CD14-positive monocyte (primary cell): ENCODE results near the gene IFNGR1. TPM values are rescaled to one million over a fixed set of nuclear protein-coding genes. Genes with fewer than 3 reads are reported as not detected.

ENCODE experiments used
- DNase-seq, 3 donors: peaks; one replicate each; pipeline ENCODE4 v3.0.0-alpha.2; 2011 to 2022
- H2AFZ ChIP-seq: 2 replicates; pipeline ENCODE4 v1.6.0; 2012; ENCODE audit warnings: mild to moderate bottlenecking, low read depth, low read length, inconsistent platforms; ENCODE audit not compliant: insufficient read depth, poor library complexity, severe bottlenecking
- H3K27ac ChIP-seq, 2 donors: 1 replicate in 1 of 2; 2 replicates in 1 of 2; pipeline ENCODE4 v1.5.1; 2012 to 2013; ENCODE audit warnings: low read length in 2 of 2, control low read depth in 1 of 2, inconsistent platforms in 1 of 2, low read depth in 1 of 2, mild to moderate bottlenecking in 1 of 2
- H3K27me3 ChIP-seq, 2 donors: one replicate each; pipeline versions ENCODE4 v1.6.0 to v1.6.1; 2011 to 2013; ENCODE audit warnings: low read length in 2 of 2; ENCODE audit not compliant: control insufficient read depth in 2 of 2, insufficient read depth in 2 of 2
- H3K36me3 ChIP-seq, 2 donors: replicated peaks in 1 of 2; 1 replicate in 1 of 2; 2 replicates in 1 of 2; pipeline versions ENCODE4 v1.5.1 to v1.6.1; 2012 to 2013; ENCODE audit warnings: low read length in 2 of 2, control low read depth in 1 of 2, inconsistent platforms in 1 of 2, mild to moderate bottlenecking in 1 of 2; ENCODE audit not compliant: insufficient read depth in 2 of 2, control insufficient read depth in 1 of 2
- H3K4me1 ChIP-seq, 2 donors: 1 replicate in 1 of 2; 2 replicates in 1 of 2; pipeline versions ENCODE4 v1.5.1 to v1.6.1; 2012 to 2013; ENCODE audit warnings: low read length in 2 of 2, control low read depth in 1 of 2, inconsistent platforms in 1 of 2, mild to moderate bottlenecking in 1 of 2, moderate library complexity in 1 of 2; ENCODE audit not compliant: insufficient read depth in 2 of 2, control insufficient read depth in 1 of 2
- H3K4me2 ChIP-seq: replicated peaks from 2 replicates; pipeline ENCODE3; 2012; ENCODE audit warnings: low read length, moderate library complexity, mild to moderate bottlenecking; ENCODE audit not compliant: poor library complexity, severe bottlenecking; ENCODE audit errors: extremely low read depth
- H3K4me3 ChIP-seq, 3 experiments: fragments of 200-600 bp in 1 of 3; sonication (generic) in 1 of 3; replicated peaks in 1 of 3; 1 replicate in 2 of 3; 2 replicates in 1 of 3; pipeline ENCODE4 v1.5.1; 2011 to 2013; ENCODE audit warnings: low read length in 3 of 3, mild to moderate bottlenecking in 3 of 3, control low read depth in 2 of 3, low read depth in 2 of 3, inconsistent platforms in 1 of 3, moderate library complexity in 1 of 3
- H3K79me2 ChIP-seq: 2 replicates; pipeline ENCODE4 v1.6.0; 2012; ENCODE audit warnings: mild to moderate bottlenecking, control low read depth, inconsistent platforms, low read length, moderate library complexity; ENCODE audit not compliant: insufficient read depth
- H3K9ac ChIP-seq: 2 replicates; pipeline ENCODE4 v1.6.0; 2017; ENCODE audit warnings: low read length, mild to moderate bottlenecking; ENCODE audit not compliant: insufficient read depth, poor library complexity, severe bottlenecking
- H3K9me3 ChIP-seq, 2 donors: replicated peaks in 1 of 2; 1 replicate in 1 of 2; 2 replicates in 1 of 2; pipeline versions ENCODE4 v1.5.1 to v1.6.1; 2012 to 2013; ENCODE audit warnings: low read length in 2 of 2, control low read depth in 1 of 2; ENCODE audit not compliant: control insufficient read depth in 1 of 2, insufficient read depth in 1 of 2
- H4K20me1 ChIP-seq: 2 replicates; pipeline ENCODE4 v1.6.0; 2012; ENCODE audit warnings: mild to moderate bottlenecking, low read length, control low read depth, moderate library complexity; ENCODE audit not compliant: insufficient read depth
- H3K27ac Mint-ChIP-seq, 7 donors: one replicate each; pipeline ENCODE4 v1.8.0; 2020; ENCODE audit warnings: mild to moderate bottlenecking in 7 of 7, mixed read lengths in 7 of 7, moderate library complexity in 6 of 7, inconsistent platforms in 2 of 7
- H3K27me3 Mint-ChIP-seq, 3 donors: one replicate each; pipeline ENCODE4 v1.8.0; 2021 to 2022; ENCODE audit warnings: low read depth in 3 of 3, mild to moderate bottlenecking in 3 of 3, mixed read lengths in 3 of 3, moderate library complexity in 3 of 3, inconsistent platforms in 1 of 3
- H3K36me3 Mint-ChIP-seq, 2 donors: one replicate each; pipeline ENCODE4 v1.8.0; 2020; ENCODE audit warnings: mixed read lengths in 2 of 2, inconsistent platforms in 1 of 2, mild to moderate bottlenecking in 1 of 2
- H3K4me1 Mint-ChIP-seq: one replicate; pipeline ENCODE4 v1.8.0; 2020; ENCODE audit warnings: mild to moderate bottlenecking, mixed read lengths
- H3K4me3 Mint-ChIP-seq, 2 donors: one replicate each; pipeline ENCODE4 v1.8.0; 2020; ENCODE audit warnings: mild to moderate bottlenecking in 2 of 2, mixed read lengths in 2 of 2, moderate library complexity in 1 of 2
- H3K9me3 Mint-ChIP-seq, 7 donors: one replicate each; pipeline ENCODE4 v1.8.0; 2020 to 2022; ENCODE audit warnings: mixed read lengths in 7 of 7, mild to moderate bottlenecking in 6 of 7, moderate library complexity in 6 of 7, inconsistent platforms in 2 of 7
- CTCF ChIP-seq: fragments of 200-600 bp; IDR thresholded peaks from one replicate; pipeline ENCODE4 v1.8.0; 2022; ENCODE audit warnings: antibody characterized with exemption, mild to moderate bottlenecking
- WGBS: methylation state at CpG from one replicate; pipeline ENCODE4 v1.1.5; 2013; ENCODE audit warnings: missing lambda C conversion rate; ENCODE audit not compliant: insufficient coverage; 5-methylcytosine and 5-hydroxymethylcytosine counted together
- intact Hi-C, 2 donors: fragments of 100-400 bp; cut with micrococcal nuclease; formaldehyde crosslinking; loops; one replicate each; pipeline versions ENCODE4 v1.15.0 to v1.15.1; 2023
- polyA plus RNA-seq, 3 donors: library from polyadenylated mRNA; depleted of rRNA in 1 of 3; unstranded in 2 of 3; stranded (reverse) in 1 of 3; fragments of 300-500 nt in 2 of 3; fragments of >200 nt in 1 of 3; fragmentation: Illumina TruSeq in 2 of 3; gene quantifications; 1 replicate in 2 of 3; 2 replicates in 1 of 3; pipeline ENCODE4 v1.2.3, GENCODE V29; 2012 to 2021

The IFNGR1 gene
- polyA plus RNA-seq, 3 donors: 204 to 372 (median 364) TPM

GRCh38 chr6:137176729-137177128, 42.5 kb downstream of the IFNGR1 start:
- no peak overlapping the region for H3K4me3 ChIP-seq
- H3K4me3 Mint-ChIP-seq: no peak overlapping the region
- no peak for DNase-seq
- H3K27ac ChIP-seq: no peak overlapping the region
- peaks cover 14 to 23% of the 10 kb centered on the region in 2 donors for H3K9me3 ChIP-seq
- TF ChIP-seq CTCF: no peak
- H2AFZ ChIP-seq: no peak overlapping the region
- no peaks in the 10 kb centered on the region for H3K27me3 Mint-ChIP-seq
- H3K4me1 ChIP-seq: peaks cover 0 to 16% of the 10 kb centered on the region in 2 donors
- no peaks in the 10 kb centered on the region for H4K20me1 ChIP-seq
- H3K9me3 Mint-ChIP-seq: peaks cover 10 to 30% (median 17%) of the 10 kb centered on the region in 7 donors
- H3K4me1 Mint-ChIP-seq: peaks cover 19% of the 10 kb centered on the region
- H3K9ac ChIP-seq: no peak overlapping the region
- 100% methylated on average over 5 of the region's 5 CpGs for WGBS
- no peaks in the 10 kb centered on the region for H3K27me3 ChIP-seq
- H3K4me2 ChIP-seq: no peak overlapping the region
- H3K36me3 Mint-ChIP-seq: peaks cover 0 to 5% of the 10 kb centered on the region in 2 donors
- H3K36me3 ChIP-seq: no peaks in the 10 kb centered on the region
- H3K79me2 ChIP-seq: no peaks in the 10 kb centered on the region
- H3K27ac Mint-ChIP-seq: no peak overlapping the region
- intact Hi-C loops: no loop called here

GRCh38 chr6:137175868-137176245, 43.3 kb downstream of the IFNGR1 start:
- H3K27ac Mint-ChIP-seq: peak overlapping the region in 1 of 7 donors; percentile 33

More at GRCh38 chr6:137175868-137176245, 43.3 kb downstream of the IFNGR1 start:
- H3K27ac ChIP-seq: no peak overlapping the region
- peaks cover 6 to 19% of the 10 kb centered on the region in 2 donors for H3K9me3 ChIP-seq
- H3K4me1 ChIP-seq: peaks cover 2 to 20% of the 10 kb centered on the region in 2 donors
- Mint-ChIP-seq H3K4me3 (no peak overlapping the region), H3K36me3 (peaks cover 0 to 4% of the 10 kb centered on the region in 2 donors), H3K27me3 (no peaks in the 10 kb centered on the region), H3K9me3 (peaks cover 8 to 23% (median 13%) of the 10 kb centered on the region in 7 donors), H3K4me1 (peaks cover 23% of the 10 kb centered on the region)
- H3K79me2 ChIP-seq: no peaks in the 10 kb centered on the region
- H3K9ac ChIP-seq: no peak overlapping the region
- H4K20me1 ChIP-seq: no peaks in the 10 kb centered on the region
- no peak overlapping the region for H2AFZ ChIP-seq
- no peak for TF ChIP-seq CTCF
- no peak overlapping the region for H3K4me3 ChIP-seq
- no CpG with 5 or more reads among the region's 1 CpG for WGBS
- no peak for DNase-seq
- H3K27me3 ChIP-seq: no peaks in the 10 kb centered on the region
- intact Hi-C loops: no loop called here
- H3K36me3 ChIP-seq: no peaks in the 10 kb centered on the region
- H3K4me2 ChIP-seq: no peak overlapping the region
